ENCODE results near the gene LASP1. TPM values are rescaled to one million over a fixed set of nuclear protein-coding genes. Genes with fewer than 3 reads are reported as not detected.

Gene LASP1
- total RNA-seq, 1 experiment from 2014 or later: 68.1 TPM

GRCh38 chr17:38892620-38893019 is 22.8 kb downstream of the LASP1 start:
- Mint-ChIP-seq H3K4me1 (ENCODE audit: insufficient read depth, unreplicated experiment) (no peaks in the 10 kb centered on the region), H3K4me3 (ENCODE audit: unreplicated experiment) (no peak overlapping the region), H3K27ac (ENCODE audit: low read depth, unreplicated experiment) (no peak overlapping the region), H3K27me3 (ENCODE audit: insufficient read depth, unreplicated experiment) (no peaks in the 10 kb centered on the region), H3K9me3 (ENCODE audit: unreplicated experiment) (no peaks in the 10 kb centered on the region), H3K36me3 (ENCODE audit: insufficient read depth, unreplicated experiment) (peaks cover 48% of the 10 kb centered on the region)
- no peak for TF ChIP-seq CTCF (IDR thresholded peaks at IDR 0.05; ENCODE audit: unreplicated experiment)
- BruUV-seq (replicated peaks): no TSS peak
- POLR2A ChIA-PET: no interaction called here
- intact Hi-C loops (cut with micrococcal nuclease): no loop called here
- no peak for DNase-seq (ENCODE audit: unreplicated experiment)
- CTCF ChIA-PET: no interaction called here

DNA sequence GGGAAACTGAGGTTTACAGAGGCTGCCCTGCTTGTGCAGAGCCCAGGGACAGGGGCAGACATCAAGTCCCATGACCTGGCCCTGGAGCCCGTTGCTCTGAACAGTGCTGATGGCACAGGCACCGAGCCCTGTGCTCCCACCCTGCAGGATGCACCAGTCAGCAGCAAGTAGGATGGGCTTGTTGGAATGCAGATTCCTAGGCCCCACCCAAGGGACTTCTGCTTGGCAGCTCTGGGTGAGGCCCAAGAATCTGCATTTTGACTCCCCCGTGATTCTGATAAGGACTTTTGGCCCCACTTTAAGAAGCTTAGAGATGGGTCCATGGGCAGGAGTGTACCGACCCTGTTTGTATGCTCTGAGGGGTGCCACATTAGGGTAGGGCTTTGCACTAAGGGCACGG is 23.3 kb downstream of the LASP1 start:
- no peaks in the 10 kb centered on the region for H3K27me3 Mint-ChIP-seq (ENCODE audit: insufficient read depth, unreplicated experiment)
- no peak for DNase-seq (ENCODE audit: unreplicated experiment)
- no TSS peak for BruUV-seq (replicated peaks)
- ChIA-PET CTCF (no interaction called here), POLR2A (no interaction called here)
- peaks cover 44% of the 10 kb centered on the region for H3K36me3 Mint-ChIP-seq (ENCODE audit: insufficient read depth, unreplicated experiment)
- H3K9me3 Mint-ChIP-seq (ENCODE audit: unreplicated experiment): no peaks in the 10 kb centered on the region
- TF ChIP-seq CTCF (IDR thresholded peaks at IDR 0.05; ENCODE audit: unreplicated experiment): no peak
- H3K4me3 Mint-ChIP-seq (ENCODE audit: unreplicated experiment): no peak overlapping the region
- no peaks in the 10 kb centered on the region for H3K4me1 Mint-ChIP-seq (ENCODE audit: insufficient read depth, unreplicated experiment)
- H3K27ac Mint-ChIP-seq (ENCODE audit: low read depth, unreplicated experiment): no peak overlapping the region
- intact Hi-C loops (cut with micrococcal nuclease): no loop called here

- H3K4me3 Mint-ChIP-seq (ENCODE audit: unreplicated experiment): no peak overlapping the region
- DNase-seq (ENCODE audit: unreplicated experiment): no peak
- CTCF ChIA-PET: no interaction called here
- no peak for TF ChIP-seq CTCF (IDR thresholded peaks at IDR 0.05; ENCODE audit: unreplicated experiment)
- peaks cover 41% of the 10 kb centered on the region for H3K36me3 Mint-ChIP-seq (ENCODE audit: insufficient read depth, unreplicated experiment)
- intact Hi-C loops (cut with micrococcal nuclease): no loop called here
- no TSS peak for BruUV-seq (replicated peaks)
- no peak overlapping the region for H3K27ac Mint-ChIP-seq (ENCODE audit: low read depth, unreplicated experiment)
- H3K27me3 Mint-ChIP-seq (ENCODE audit: insufficient read depth, unreplicated experiment): no peaks in the 10 kb centered on the region
- H3K9me3 Mint-ChIP-seq (ENCODE audit: unreplicated experiment): no peaks in the 10 kb centered on the region
- no peaks in the 10 kb centered on the region for H3K4me1 Mint-ChIP-seq (ENCODE audit: insufficient read depth, unreplicated experiment)
- POLR2A ChIA-PET: no interaction called here
Measured at GRCh38 chr17:38893607-38894006, 23.7 kb downstream of the LASP1 start.

- CTCF ChIA-PET: interaction anchor here (0.7 kb wide), 1 partner anchor 24 kb away, joined by 3 read pairs; no protein-coding TSS in a partner anchor
- TF ChIP-seq CTCF (IDR thresholded peaks at IDR 0.05; ENCODE audit: unreplicated experiment): no peak
- intact Hi-C loops (cut with micrococcal nuclease): no loop called here
- POLR2A ChIA-PET: interaction anchor here (0.7 kb wide), 1 partner anchor 13 kb away, joined by 5 read pairs; no protein-coding TSS in a partner anchor
- no peak overlapping the region for H3K4me3 Mint-ChIP-seq (ENCODE audit: unreplicated experiment)
- no TSS peak for BruUV-seq (replicated peaks)
- no peaks in the 10 kb centered on the region for H3K4me1 Mint-ChIP-seq (ENCODE audit: insufficient read depth, unreplicated experiment)
- no peaks in the 10 kb centered on the region for H3K9me3 Mint-ChIP-seq (ENCODE audit: unreplicated experiment)
- H3K27ac Mint-ChIP-seq (ENCODE audit: low read depth, unreplicated experiment): no peak overlapping the region
- H3K36me3 Mint-ChIP-seq (ENCODE audit: insufficient read depth, unreplicated experiment): peaks cover 45% of the 10 kb centered on the region
- no peaks in the 10 kb centered on the region for H3K27me3 Mint-ChIP-seq (ENCODE audit: insufficient read depth, unreplicated experiment)
- no peak for DNase-seq (ENCODE audit: unreplicated experiment)
Measured at GRCh38 chr17:38894276-38894675, 24.4 kb downstream of the LASP1 start.

All from MCF 10A (cell line).